GM20431 (cell line): Measurements from ENCODE around the gene TMEM53.

Experiments
- in situ Hi-C: fragments of 300-500 bp; cut with MseI, MboI; formaldehyde crosslinking; loops from one replicate; pipeline ENCODE4 v1.15.0; 2020; ENCODE audit warnings: low sequenced_read_pairs; ENCODE audit not compliant: unreplicated experiment

The TMEM53 gene

GRCh38 chr1:44609768-44610526 lies 64.3 kb downstream of the TMEM53 start:
- in situ Hi-C loops: no loop called here

- in situ Hi-C loops: no loop called here
Observed at GRCh38 chr1:44609412-44609767, 64.9 kb downstream of the TMEM53 start.

GRCh38 chr1:44608141-44608540 lies 66.1 kb downstream of the TMEM53 start:
- in situ Hi-C loops: no loop called here

GRCh38 chr1:44606701-44607281 lies 67.5 kb downstream of the TMEM53 start:
- in situ Hi-C loops: no loop called here

GRCh38 chr1:44605914-44606615 lies 68.2 kb downstream of the TMEM53 start:
- in situ Hi-C loops: no loop called here

GRCh38 chr1:44604157-44604955 lies 69.9 kb downstream of the TMEM53 start:
- in situ Hi-C loops: no loop called here

- in situ Hi-C loops: no loop called here
Observed at GRCh38 chr1:44603718-44604117, 70.6 kb downstream of the TMEM53 start.
